Caco-2 (cell line): Measurements from ENCODE around the gene CYP2B6. TPM values are rescaled to one million over a fixed set of nuclear protein-coding genes. Genes with fewer than 3 reads are reported as not detected.

Experiments used
- BruUV-seq: library from RNA; stranded (reverse); fragments of 400-500 nt; replicated peaks from 2 replicates; lab custom pipeline; 2021; lab: Mats Ljungman, UMichigan
- CTCF ChIA-PET: fragments of 300-600 bp; sonication (Branson Sonifier 250); formaldehyde crosslinking; loops from one replicate; lab custom pipeline; 2022; ENCODE audit warnings: antibody characterized with exemption; lab: Charles Lee
- POLR2A ChIA-PET: fragments of 300-600 bp; sonication (Branson Sonifier 250); formaldehyde crosslinking; loops from one replicate; lab custom pipeline; 2022; ENCODE audit warnings: antibody characterized with exemption; lab: Charles Lee
- DNase-seq, 2 experiments: peaks; one replicate each; pipeline versions ENCODE4 v3.0.0 to v3.0.0-alpha.2; 2020 to 2022
- H3K27me3 ChIP-seq: replicated peaks from 2 replicates; pipeline ENCODE4 v1.6.0; 2011; ENCODE audit warnings: low read length; ENCODE audit not compliant: control insufficient read depth, insufficient read depth
- H3K36me3 ChIP-seq: 2 replicates; pipeline ENCODE4 v1.5.1; 2011; ENCODE audit warnings: low read length; ENCODE audit not compliant: control insufficient read depth, insufficient read depth
- H3K4me1 ChIP-seq: fragments of 250-450 bp; sonication (Bioruptor Pico); 2 replicates; pipeline ENCODE4 v1.5.1; 2020; ENCODE audit warnings: mild to moderate bottlenecking
- H3K4me3 ChIP-seq: 2 replicates; pipeline ENCODE4 v1.5.1; 2011; ENCODE audit warnings: low read depth, mild to moderate bottlenecking, control low read depth, low read length
- H3K9me3 ChIP-seq: fragments of 250-450 bp; sonication (Bioruptor Pico); 2 replicates; pipeline ENCODE4 v1.5.1; 2020; ENCODE audit warnings: mild to moderate bottlenecking, moderate library complexity
- H3K27ac Mint-ChIP-seq: one replicate; pipeline ENCODE4 v1.8.0; 2022; ENCODE audit warnings: mixed read lengths; ENCODE audit not compliant: unreplicated experiment
- H3K27me3 Mint-ChIP-seq: one replicate; pipeline ENCODE4 v1.8.0; 2022; ENCODE audit warnings: mixed read lengths; ENCODE audit not compliant: insufficient read depth, unreplicated experiment
- H3K36me3 Mint-ChIP-seq: one replicate; pipeline ENCODE4 v1.8.0; 2022; ENCODE audit warnings: mild to moderate bottlenecking, mixed read lengths; ENCODE audit not compliant: insufficient read depth, unreplicated experiment
- H3K4me1 Mint-ChIP-seq: one replicate; pipeline ENCODE4 v1.8.0; 2022; ENCODE audit warnings: low read depth, mixed read lengths; ENCODE audit not compliant: unreplicated experiment
- H3K4me3 Mint-ChIP-seq: one replicate; pipeline ENCODE4 v1.8.0; 2022; ENCODE audit warnings: mild to moderate bottlenecking, moderate library complexity, mixed read lengths; ENCODE audit not compliant: unreplicated experiment
- H3K9me3 Mint-ChIP-seq: one replicate; pipeline ENCODE4 v1.8.0; 2022; ENCODE audit warnings: mixed read lengths; ENCODE audit not compliant: unreplicated experiment
- intact Hi-C: fragments of 100-400 bp; cut with micrococcal nuclease; formaldehyde crosslinking; loops from one replicate; pipeline ENCODE4 v1.10.0; 2022; ENCODE audit not compliant: unreplicated experiment
- total RNA-seq: library from RNA; stranded (reverse); gene quantifications from 2 replicates; pipeline ENCODE4 v1.2.3, GENCODE V29; 2022
- TF ChIP-seq, protein P1 (sequence below), 2 experiments: fragments of 200-600 bp in 1 of 2; IDR thresholded peaks; 1 replicate in 1 of 2; 2 replicates in 1 of 2; pipeline versions ENCODE4 v1.5.1 to v1.8.0; 2011 to 2022; ENCODE audit warnings: antibody characterized with exemption in 1 of 2, control low read depth in 1 of 2, inconsistent platforms in 1 of 2, low read depth in 1 of 2, low read length in 1 of 2, mild to moderate bottlenecking in 1 of 2, moderate library complexity in 1 of 2; ENCODE audit not compliant: insufficient read depth in 1 of 2, severe bottlenecking in 1 of 2, unreplicated experiment in 1 of 2

CYP2B6 gene
- total RNA-seq, 1 experiment from 2014 or later: 0.32 TPM

DNA sequence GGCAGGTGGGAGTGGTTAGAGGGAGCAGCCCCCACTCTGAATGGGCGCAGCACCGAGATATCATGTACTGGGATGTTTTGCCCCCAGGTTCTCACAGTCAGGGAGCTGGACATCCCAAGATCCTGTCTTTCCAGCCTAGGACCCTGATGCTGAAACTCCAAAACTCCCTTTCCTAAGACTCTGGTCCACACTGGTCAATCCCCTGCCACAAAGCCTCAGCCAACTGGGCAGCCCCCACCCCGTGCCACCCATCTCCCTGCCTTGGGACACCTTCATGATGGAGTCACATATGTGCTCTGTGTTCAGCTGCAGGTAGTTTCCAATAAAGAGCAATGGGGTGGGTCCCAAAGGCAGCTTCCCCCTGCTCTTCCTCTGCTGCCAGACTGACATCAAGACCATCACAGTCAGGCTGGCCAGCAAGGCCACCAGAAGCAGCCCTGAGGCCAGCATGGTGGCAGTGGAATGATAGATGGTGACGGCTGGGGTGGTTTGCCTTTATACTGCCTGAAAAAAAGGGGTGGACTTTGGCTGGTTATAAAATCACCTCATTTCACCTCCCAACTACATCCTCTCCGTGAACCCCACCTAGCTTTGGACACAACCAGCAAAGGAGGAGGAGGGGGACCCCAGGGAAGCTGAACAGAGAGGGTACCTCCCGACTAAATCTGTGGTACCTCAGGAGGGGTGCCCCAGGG, 36.3 kb downstream of the CYP2B6 start:
- Mint-ChIP-seq H3K27me3 (peaks cover 4% of the 10 kb centered on the region), H3K4me1 (peaks cover 8% of the 10 kb centered on the region), H3K36me3 (peaks cover 4% of the 10 kb centered on the region), H3K27ac (no peak overlapping the region), H3K9me3 (no peaks in the 10 kb centered on the region), H3K4me3 (no peak overlapping the region)
- no TSS peak for BruUV-seq
- peaks cover 9% of the 10 kb centered on the region for H3K4me1 ChIP-seq
- no peak for DNase-seq
- TF ChIP-seq, protein P1, sequence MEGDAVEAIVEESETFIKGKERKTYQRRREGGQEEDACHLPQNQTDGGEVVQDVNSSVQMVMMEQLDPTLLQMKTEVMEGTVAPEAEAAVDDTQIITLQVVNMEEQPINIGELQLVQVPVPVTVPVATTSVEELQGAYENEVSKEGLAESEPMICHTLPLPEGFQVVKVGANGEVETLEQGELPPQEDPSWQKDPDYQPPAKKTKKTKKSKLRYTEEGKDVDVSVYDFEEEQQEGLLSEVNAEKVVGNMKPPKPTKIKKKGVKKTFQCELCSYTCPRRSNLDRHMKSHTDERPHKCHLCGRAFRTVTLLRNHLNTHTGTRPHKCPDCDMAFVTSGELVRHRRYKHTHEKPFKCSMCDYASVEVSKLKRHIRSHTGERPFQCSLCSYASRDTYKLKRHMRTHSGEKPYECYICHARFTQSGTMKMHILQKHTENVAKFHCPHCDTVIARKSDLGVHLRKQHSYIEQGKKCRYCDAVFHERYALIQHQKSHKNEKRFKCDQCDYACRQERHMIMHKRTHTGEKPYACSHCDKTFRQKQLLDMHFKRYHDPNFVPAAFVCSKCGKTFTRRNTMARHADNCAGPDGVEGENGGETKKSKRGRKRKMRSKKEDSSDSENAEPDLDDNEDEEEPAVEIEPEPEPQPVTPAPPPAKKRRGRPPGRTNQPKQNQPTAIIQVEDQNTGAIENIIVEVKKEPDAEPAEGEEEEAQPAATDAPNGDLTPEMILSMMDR (IDR thresholded peaks at IDR 0.05; ENCODE audit: insufficient read depth in 1 of 2, low read depth in 1 of 2, low read length in 1 of 2, severe bottlenecking in 1 of 2, unreplicated experiment in 1 of 2): no peak
- no peak overlapping the region for H3K4me3 ChIP-seq
- intact Hi-C loops: no loop called here
- no peaks in the 10 kb centered on the region for H3K27me3 ChIP-seq
- H3K36me3 ChIP-seq: no peaks in the 10 kb centered on the region
- ChIA-PET CTCF (no interaction called here), POLR2A (no interaction called here)
- H3K9me3 ChIP-seq: no peaks in the 10 kb centered on the region

DNA sequence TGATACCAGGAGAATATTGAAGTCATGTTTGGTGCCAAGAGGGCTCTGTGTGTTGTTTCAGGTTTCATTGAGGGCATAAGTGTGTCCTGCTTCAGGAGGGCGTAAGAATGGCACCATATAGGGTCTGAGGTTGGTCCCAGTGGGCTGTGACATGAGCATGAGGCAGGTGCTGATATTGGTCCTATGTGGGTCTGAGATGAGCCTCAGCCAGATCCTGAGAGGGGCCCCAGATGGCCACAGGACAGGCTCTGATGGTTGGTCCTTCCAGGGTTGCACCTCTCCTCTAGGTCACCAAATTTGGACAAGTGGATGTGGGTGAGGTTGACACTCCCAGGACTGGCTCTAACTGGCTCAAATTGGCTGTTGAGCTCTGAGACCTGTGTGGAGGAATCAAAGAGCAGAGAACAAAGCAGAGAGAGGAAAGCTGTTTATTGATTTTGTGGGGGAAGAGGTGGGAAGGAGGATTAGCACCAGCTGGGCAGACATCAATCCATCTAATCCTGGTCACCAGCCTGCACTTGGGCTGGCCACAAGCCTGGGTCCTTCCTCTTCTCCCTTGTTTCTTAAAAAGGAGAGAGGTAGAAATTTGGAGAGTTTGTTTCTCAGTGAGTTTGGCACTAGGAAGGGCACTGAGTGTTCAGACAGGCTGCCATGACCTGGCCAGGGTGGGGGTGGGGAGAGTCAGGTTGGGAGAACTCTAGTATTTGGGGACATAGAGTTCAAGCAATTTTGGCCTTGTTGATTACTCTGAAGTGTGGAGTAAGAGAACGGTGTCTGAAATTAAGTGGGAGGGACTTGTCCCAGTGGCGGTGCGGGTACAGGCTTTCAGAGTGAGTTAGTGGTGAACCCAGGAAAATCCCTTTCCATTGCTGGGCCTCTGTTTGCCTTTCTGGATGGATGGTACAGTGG, 38.7 kb downstream of the CYP2B6 start:
- TF ChIP-seq, protein P1 (IDR thresholded peaks at IDR 0.05; ENCODE audit: insufficient read depth in 1 of 2, low read depth in 1 of 2, low read length in 1 of 2, severe bottlenecking in 1 of 2, unreplicated experiment in 1 of 2): no peak
- H3K27ac Mint-ChIP-seq: no peak overlapping the region
- Histone ChIP-seq H3K4me3 (no peak overlapping the region), H3K9me3 (peaks cover 11% of the 10 kb centered on the region), H3K4me1 (peaks cover 17% of the 10 kb centered on the region), H3K27me3 (no peaks in the 10 kb centered on the region), H3K36me3 (no peaks in the 10 kb centered on the region)
- H3K27me3 Mint-ChIP-seq: peaks cover 4% of the 10 kb centered on the region
- peaks cover 9% of the 10 kb centered on the region for H3K4me1 Mint-ChIP-seq
- no TSS peak for BruUV-seq
- POLR2A ChIA-PET: no interaction called here
- H3K36me3 Mint-ChIP-seq: peaks cover 4% of the 10 kb centered on the region
- CTCF ChIA-PET: no interaction called here
- no peak for DNase-seq
- intact Hi-C loops: loop anchor here (1.0 kb wide), 1 partner anchor 11 kb away; no protein-coding TSS in a partner anchor
- peaks cover 10% of the 10 kb centered on the region for H3K9me3 Mint-ChIP-seq
- H3K4me3 Mint-ChIP-seq: no peak overlapping the region

DNA sequence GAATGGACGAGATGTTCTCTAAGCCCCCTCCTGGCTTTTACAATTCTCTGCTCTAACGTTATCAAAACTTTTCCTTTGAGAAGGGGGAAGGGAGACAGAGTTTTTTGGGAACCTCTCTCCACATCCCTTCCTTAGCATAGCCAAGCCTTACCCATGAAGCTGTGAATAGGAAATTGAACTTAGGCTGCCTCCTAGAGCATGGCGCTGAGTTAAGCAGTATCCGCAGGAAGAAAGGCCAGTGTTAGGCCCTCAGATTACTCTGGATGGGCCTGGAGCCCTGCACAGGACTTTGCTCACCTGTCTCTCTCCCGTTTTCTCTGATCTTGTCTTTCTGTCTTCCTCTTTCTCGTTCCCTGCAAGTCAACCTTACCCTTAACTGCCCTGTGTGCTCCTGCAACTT, 39.6 kb downstream of the CYP2B6 start:
- intact Hi-C loops: loop anchor here (1.0 kb wide), 1 partner anchor 10 kb away; no protein-coding TSS in a partner anchor
- TF ChIP-seq, protein P1 (IDR thresholded peaks at IDR 0.05; ENCODE audit: insufficient read depth in 1 of 2, low read depth in 1 of 2, low read length in 1 of 2, severe bottlenecking in 1 of 2, unreplicated experiment in 1 of 2): no peak
- no peak for DNase-seq
- CTCF ChIA-PET: no interaction called here
- Histone ChIP-seq H3K4me1 (peaks cover 17% of the 10 kb centered on the region), H3K9me3 (peaks cover 11% of the 10 kb centered on the region), H3K36me3 (no peaks in the 10 kb centered on the region), H3K4me3 (no peak overlapping the region), H3K27me3 (no peaks in the 10 kb centered on the region)
- Mint-ChIP-seq H3K4me1 (peaks cover 9% of the 10 kb centered on the region), H3K27ac (no peak overlapping the region), H3K9me3 (peaks cover 10% of the 10 kb centered on the region), H3K36me3 (peaks cover 4% of the 10 kb centered on the region), H3K27me3 (peaks cover 4% of the 10 kb centered on the region), H3K4me3 (no peak overlapping the region)
- POLR2A ChIA-PET: no interaction called here
- BruUV-seq: no TSS peak
